Activated T-cell treated with anti-CD3 and anti-CD28 coated beads for 4 hours (primary cell): Measurements from ENCODE around the gene CHST6.
A peak's percentile ranks its signal among the peaks of the same experiment; 100 is the strongest.
"Not testable (repeated sequence)": the region's sequence is repeated elsewhere in the genome, so short reads cannot be mapped to it uniquely, and the experiment has no call there.

Experiments used
- DNase-seq: peaks from one replicate; pipeline ENCODE4 v3.0.0-alpha.2; 2020

CHST6 gene

GRCh38 chr16:75495076-75495674 lies at the start of gene CHST6:
CHST6 (minus strand) TSS chr16:75495441; CDS start chr16:75479828, 15,613 bp downstream.
- no peak for DNase-seq

GRCh38 chr16:75542462-75542861 lies 47.2 kb upstream of the CHST6 start:
- not testable (repeated sequence) for DNase-seq

DNA sequence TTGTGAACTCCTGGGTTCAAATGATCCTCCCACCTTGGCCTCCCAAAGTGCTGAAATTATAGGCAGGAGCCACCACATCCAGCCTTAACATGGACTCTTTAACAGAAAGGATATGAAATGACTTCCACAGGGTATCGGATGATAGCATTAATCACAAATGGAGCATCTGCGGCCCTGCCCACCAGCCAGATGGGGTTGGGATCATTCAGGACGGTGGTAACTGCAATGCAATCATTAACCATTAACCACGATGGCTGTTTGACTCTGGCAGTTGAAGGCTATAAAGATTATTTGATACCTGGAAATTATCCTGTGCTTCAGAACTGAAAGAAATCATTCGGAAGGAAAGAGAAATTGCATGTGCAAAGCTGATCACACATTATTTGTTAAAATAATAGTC lies 46.0 kb upstream of the CHST6 start:
- no peak for DNase-seq

GRCh38 chr16:75538882-75539565 lies 43.8 kb upstream of the CHST6 start:
- not testable (repeated sequence) for DNase-seq

DNA sequence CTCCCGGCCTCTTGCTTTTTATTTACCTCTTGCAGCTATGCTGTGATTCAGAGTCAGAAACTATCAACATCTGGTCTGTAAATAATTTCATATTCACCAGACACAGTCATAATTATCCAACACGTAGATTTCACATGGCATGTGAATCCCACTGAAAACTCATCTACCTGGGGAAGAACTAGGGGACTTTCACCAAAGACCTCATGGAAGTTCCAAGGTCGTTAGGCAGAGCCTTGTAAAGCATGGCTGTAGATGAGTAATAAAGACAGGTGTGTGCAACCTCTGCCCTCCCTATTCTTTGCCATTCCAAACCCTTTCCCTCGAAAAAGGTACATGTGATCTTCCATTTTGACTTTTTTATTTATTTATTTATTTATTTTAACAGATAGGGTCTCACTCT lies 42.5 kb upstream of the CHST6 start:
- DNase-seq, result no peak

DNA sequence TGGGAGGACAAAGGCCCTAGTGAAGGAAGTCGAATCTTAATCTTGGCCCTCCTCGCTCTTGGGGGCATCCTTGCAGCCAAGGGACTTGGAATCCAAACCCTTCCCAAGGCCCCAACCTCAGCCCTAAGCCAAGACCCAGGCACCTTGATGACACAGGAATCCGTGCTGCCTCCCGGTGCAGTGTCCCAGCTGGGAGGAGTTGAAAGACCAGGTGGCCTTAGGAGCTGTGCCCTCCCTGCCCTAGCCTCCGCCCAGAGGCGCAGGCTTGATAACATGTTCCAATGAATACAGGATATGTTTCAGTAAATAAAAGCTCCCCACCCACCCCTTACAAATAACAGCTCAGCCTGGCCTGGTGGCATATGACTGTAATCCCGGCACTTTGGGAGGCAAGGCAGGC lies 40.7 kb upstream of the CHST6 start, which contains the start of gene CHST5:
Gene CHST5 (minus strand): TSS at position 208 of the 400 bp plus-strand sequence. CDS start 5,724 bp downstream, outside the sequence.
- no peak for DNase-seq

GRCh38 chr16:75535211-75535843 lies 40.1 kb upstream of the CHST6 start:
- DNase-seq, result no peak

GRCh38 chr16:75534560-75535205 lies 39.4 kb upstream of the CHST6 start:
- no peak for DNase-seq

GRCh38 chr16:75532791-75533190 lies 37.5 kb upstream of the CHST6 start:
- DNase-seq, result no peak

- DNase-seq, result no peak
Observed at GRCh38 chr16:75532142-75532765, 37.0 kb upstream of the CHST6 start.

DNA sequence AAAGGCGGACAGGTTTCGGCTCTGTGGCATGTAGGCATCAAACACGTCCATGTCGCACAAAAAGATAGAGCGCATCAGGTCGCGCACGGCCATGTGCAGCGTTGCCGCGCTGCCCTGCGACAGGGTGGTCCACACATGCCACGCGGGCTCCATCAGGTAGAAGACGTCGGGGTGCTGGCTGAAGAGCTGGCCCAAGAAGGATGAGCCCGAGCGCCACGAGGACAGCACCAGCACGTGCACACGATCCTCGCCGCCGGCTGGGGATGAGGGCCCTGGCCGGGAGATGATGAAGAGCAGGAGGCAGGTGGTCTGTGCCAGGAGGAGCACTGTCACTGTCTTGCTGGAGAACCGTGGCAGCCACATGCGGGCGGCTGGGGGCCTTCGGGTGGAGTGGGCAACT lies 34.7 kb upstream of the CHST6 start:
- no peak for DNase-seq

- DNase-seq, result no peak
Observed at GRCh38 chr16:75529056-75529905, 34.0 kb upstream of the CHST6 start.

GRCh38 chr16:75527825-75528299 lies 32.6 kb upstream of the CHST6 start:
- DNase-seq, result no peak

DNA sequence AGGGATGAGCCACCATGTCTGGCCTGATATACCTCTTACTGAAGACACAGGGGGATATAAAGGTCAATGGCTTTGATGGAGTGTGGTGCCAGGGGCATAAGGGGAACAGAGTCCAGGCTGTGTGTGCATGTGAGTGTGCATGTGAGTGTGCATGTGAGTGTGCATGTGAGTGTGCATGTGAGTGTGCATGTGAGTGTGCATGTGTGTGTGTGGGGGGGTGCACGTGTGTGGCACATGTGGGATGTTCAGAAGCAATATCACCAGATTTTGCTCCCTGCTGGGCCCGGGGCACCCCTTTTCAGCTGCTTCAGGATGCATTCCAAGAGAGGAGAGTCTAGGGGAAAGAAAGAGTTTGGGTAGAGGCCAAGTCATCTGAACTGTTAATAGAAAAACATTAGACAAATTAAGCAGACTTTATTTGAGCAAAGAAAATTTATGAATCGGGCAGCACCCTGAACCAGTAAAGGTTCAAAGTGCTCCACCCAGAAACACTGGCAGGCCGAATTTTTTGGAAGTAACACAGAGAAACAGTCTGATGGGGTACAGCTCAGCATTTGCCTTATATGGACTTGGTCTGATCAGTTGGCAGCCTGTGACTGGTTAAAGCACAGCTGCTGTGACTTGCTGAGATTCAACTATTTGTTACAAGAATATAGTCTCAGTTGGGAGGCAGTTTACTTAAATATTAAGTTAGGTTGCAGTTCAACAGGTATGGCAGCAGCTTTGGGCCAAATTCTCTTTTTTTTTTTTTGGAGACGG lies 31.0 kb upstream of the CHST6 start:
- no peak for DNase-seq

GRCh38 chr16:75519175-75519574 lies 23.9 kb upstream of the CHST6 start:
- no peak for DNase-seq

GRCh38 chr16:75516189-75516966 lies 21.1 kb upstream of the CHST6 start:
- peak; percentile 11 for DNase-seq

DNA sequence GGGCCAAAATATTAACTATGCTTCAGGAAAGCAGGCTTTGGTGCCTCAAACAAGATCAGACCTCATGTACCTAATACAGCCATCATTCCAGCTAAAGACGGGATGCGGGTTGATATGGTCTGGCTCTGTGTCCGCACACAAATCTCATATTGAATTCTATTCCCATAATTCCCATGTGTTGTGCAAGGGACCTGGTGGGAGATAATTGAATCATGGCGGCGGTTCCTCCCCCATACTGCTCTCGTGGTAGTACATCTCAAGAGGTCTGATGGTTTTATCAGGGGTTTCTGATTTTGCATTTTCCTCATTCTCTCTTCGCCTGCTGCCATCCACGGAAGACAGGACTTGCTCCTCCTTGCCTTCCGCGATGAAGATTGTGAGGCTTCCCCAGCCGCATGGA lies 19.1 kb upstream of the CHST6 start:
- no peak for DNase-seq

- no peak for DNase-seq
Observed at GRCh38 chr16:75506574-75506973, 11.3 kb upstream of the CHST6 start.

GRCh38 chr16:75506107-75506506 lies 10.9 kb upstream of the CHST6 start:
- no peak for DNase-seq

- DNase-seq, result no peak
Observed at GRCh38 chr16:75503801-75504200, 8.6 kb upstream of the CHST6 start.
